ENCODE measurements around the gene TBC1D32.
"Not testable (repeated sequence)": the region's sequence is repeated elsewhere in the genome, so short reads cannot be mapped to it uniquely, and the experiment has no call there.

The TBC1D32 gene

GRCh38 chr6:121222656-121223055 lies 111.6 kb downstream of the TBC1D32 start:
- no peak for DNase-seq

DNA sequence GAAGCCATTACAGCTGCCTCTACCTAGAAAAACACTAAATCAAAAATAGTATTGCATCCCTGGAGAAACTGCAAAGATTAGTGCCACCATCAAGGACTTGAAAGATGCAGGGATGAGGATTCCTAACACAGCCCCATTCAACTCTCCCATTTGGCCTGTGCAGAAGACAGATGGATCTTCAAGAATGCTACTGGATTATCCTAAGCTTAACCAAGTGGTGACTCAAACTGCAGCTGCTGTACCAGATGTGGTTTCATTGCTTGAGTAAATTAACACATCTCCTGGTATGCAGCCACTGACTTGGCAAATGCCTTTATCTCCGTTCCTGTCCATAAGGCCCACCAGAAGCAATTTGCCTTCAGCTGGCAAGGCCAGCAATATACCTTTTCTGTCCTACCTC lies 117.4 kb downstream of the TBC1D32 start:
- no peak for DNase-seq

GRCh38 chr6:121213341-121213740 lies 120.9 kb downstream of the TBC1D32 start:
- DNase-seq = not testable (repeated sequence)

DNA sequence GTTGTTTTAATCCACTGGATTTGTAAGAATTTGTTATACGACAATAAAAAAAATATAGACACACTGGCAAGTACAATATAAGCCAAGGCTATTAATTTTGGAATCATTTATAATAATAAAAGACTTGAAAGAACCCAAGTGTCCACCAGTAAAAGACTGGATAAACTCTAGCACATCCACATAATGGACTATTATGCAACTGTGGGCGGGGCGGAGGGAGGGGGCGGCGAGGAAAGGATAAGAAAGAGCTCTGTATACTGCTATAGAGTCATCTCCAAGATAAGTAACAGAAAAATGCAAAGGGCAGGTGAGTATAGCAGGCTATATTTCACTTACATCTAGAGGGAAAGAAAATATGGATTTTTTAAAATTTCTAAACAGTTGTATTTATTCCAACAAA lies 123.3 kb downstream of the TBC1D32 start:
- no peak for DNase-seq

- DNase-seq = no peak
Observed at GRCh38 chr6:121205569-121205968, 128.7 kb downstream of the TBC1D32 start.

GRCh38 chr6:121201105-121201504 lies 133.2 kb downstream of the TBC1D32 start:
- DNase-seq = no peak

GRCh38 chr6:121196042-121196441 lies 138.2 kb downstream of the TBC1D32 start:
- DNase-seq = not testable (repeated sequence)

DNA sequence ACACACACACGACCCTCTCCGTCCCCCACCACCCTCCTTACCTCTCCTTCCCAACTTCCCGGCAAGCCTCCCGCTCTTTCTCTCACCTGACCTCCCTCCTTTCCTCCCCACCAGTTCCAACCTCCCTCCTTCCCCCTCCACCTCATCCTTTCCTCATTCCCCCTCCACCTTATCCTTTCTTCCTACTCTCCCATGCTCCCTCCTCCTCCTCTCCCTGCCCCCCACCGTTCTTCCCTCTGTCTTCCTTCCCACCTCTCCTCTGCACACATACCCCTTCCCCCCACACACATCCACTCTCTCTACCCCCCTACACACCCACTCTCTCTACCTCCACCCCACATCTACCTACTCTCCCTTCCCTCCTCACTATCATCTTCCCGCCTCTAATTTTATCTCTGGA lies 144.2 kb downstream of the TBC1D32 start:
- no peak for DNase-seq

- no peak for DNase-seq
Observed at GRCh38 chr6:121188356-121188755, 145.9 kb downstream of the TBC1D32 start.

DNA sequence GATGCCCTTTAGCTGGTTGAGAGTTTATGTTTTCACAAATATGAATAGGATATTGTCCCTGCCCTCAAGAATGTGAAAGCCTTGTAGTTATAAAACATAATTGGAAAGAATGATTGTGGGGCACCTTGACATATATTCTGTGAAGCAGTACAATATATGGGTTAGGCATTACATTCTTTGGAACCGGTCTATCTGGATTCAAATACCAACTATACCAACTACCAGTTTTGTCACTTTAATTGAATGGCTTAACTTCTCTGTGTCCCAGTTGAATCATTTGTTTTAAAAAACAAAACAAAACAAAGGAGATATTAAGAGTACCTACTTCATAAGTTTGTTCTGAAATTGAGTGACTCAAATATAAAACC lies 146.5 kb downstream of the TBC1D32 start:
- no peak for DNase-seq

GRCh38 chr6:121187200-121187832 lies 147.0 kb downstream of the TBC1D32 start:
- DNase-seq = no peak

DNA sequence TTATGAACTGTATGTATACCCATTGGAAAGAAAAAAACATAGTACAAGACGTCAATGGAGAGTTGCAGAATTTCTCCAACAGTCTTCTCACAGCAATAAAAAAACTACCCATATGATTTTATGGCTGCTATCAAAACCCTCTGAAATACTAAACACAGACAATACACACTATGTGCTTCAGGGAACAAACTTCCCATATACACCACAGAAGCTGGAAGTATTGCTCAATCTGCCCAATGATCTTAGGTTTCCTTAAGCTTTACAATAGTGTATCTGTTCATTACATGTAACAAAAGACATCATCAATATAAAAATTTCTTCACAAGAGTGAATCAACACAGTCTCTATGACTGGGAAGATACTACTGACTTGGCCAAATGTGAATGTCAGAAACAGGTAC lies 150.5 kb downstream of the TBC1D32 start:
- DNase-seq = no peak

GRCh38 chr6:121175827-121176226 lies 158.5 kb downstream of the TBC1D32 start:
- DNase-seq = no peak

- not testable (repeated sequence) for DNase-seq
Observed at GRCh38 chr6:121172451-121172850, 161.8 kb downstream of the TBC1D32 start.

DNA sequence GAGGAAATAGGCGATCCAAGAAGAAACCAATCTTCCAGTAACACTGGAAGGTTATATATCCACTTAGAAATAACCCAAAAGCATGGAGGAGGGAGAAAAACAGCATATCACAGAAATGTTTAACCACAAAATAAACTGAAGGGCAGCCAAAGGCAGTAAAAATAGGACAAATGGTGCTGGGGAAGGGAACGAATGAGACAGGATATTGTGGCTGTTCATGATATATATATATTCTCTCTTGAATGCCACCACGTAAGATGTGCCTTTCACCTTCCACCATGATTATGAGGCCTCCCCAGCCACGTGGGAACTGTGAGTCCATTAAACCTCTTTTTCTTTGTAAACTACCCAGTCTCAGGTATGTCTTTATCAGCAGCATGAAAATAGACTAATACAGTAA lies 162.4 kb downstream of the TBC1D32 start:
- DNase-seq = no peak

DNA sequence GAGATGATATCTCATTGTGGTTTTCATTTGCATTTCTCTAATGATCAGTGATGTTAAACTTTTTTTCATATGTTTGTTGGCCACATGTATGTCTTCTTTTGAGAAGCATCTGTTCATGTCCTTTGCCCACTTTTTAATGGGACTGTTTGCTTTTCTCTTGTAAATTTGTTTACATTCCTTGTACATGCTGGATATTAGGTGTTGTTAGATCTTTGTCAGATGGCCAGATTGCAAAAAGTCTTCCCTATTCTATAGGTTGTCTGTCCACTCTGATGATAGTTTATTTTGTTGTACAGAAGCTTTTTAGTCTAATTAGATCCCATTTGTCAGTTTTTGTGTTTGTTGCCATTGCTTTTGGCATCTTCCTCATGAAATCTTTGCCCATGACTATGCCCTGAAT lies 172.4 kb downstream of the TBC1D32 start:
- DNase-seq = no peak

GRCh38 chr6:121160276-121160675 lies 174.0 kb downstream of the TBC1D32 start:
- DNase-seq = no peak

DNA sequence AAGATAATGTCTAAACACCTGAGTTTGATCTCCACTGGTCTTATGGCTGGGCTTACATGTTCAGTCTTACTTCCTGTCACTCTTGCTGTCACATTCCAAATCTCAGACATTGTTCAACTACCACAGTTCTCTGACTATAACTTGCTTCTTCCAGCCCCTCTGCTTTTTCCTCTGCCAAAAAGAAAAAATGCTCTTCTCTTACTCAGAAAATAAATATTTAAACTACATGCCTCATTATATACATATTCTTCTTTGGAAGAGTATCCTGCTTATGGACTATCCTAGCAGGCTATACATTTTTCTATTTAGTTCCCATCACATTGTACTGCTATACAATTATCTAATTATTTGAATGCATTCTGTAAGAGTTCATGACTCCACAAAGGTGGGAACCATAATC lies 175.4 kb downstream of the TBC1D32 start:
- no peak for DNase-seq

DNA sequence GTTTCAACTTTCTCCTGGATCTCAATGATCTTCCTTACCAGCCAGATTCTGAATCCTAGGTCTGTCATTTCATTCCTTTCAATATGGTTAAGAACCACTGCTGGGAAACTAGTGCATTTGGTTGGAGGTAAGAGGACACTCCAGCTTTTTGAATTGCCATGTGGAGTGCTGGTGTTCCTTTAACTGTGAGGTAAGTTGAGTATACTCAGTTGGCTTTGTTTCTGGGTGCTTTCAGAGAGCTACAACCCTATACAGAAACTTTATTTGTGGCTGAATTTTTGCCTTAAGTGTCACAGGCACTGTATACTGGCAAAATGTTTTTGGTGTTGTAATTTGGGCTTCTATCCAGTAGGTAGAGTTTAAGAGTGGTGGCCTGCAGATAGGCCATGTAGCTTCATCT lies 175.8 kb downstream of the TBC1D32 start:
- no peak for DNase-seq

GRCh38 chr6:121157906-121158305 lies 176.4 kb downstream of the TBC1D32 start:
- no peak for DNase-seq

DNA sequence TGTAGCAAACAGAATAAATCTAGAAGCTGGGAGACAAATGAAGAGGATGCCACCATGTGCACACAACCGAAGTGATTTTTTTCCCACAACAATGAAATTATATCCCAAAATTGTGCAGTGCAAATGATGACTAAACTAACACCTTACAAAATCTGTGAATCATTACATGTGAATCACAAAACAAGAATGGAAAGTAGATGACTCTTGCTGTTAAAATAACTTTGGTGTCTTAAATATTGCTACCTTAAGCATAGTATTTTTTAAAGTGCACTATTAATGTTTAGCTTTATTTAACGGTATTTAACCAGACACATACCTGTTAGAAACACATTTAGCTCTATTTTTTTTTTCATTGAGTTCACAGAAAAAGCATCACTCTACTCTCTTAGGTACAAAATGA lies 190.8 kb downstream of the TBC1D32 start:
- no peak for DNase-seq

- DNase-seq = no peak
Observed at GRCh38 chr6:121142093-121142492, 192.2 kb downstream of the TBC1D32 start.

DNA sequence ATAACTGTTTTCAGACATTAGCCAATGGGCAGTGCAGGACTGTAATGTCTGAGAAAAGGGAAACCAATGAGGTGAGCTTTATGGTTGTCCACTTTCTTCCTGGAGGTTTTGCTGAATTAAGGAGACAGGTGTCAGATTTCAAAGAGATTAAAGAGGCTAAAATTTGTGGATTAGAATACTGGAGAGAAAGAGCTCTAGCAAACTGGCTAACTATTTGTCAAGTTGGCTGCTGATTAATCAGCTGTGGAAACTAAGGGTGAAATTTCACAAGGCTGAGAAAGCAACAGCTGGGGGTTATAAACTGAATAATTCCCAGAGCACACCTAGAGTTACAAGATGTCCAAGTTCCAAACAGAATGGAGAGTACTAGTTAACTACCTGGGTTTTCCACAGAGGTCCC lies 198.9 kb downstream of the TBC1D32 start:
- DNase-seq = no peak

GRCh38 chr6:121134922-121135321 lies 199.4 kb downstream of the TBC1D32 start:
- DNase-seq = no peak

GRCh38 chr6:121124600-121124999 lies 209.7 kb downstream of the TBC1D32 start:
- no peak for DNase-seq

DNA sequence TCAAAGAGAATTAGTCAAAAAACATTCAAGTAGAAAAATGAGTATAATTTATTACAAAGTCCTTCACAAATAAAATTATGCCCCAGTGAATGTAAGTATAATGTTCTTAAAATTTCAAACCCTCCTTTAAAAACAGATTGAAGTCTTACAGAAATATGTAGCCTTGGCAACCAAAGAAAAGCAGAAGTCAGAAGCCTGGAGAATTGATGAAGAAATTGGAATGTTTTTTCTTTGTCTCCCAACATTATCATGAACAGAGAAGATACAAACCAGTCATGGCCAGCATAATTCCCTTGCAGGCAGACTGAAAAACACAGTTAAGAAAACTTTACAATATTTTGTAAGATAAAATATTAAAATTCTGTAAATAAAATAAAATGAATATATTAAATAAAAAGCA lies 221.9 kb downstream of the TBC1D32 start:
- DNase-seq = no peak
